GM06990 (cell line): ENCODE measurements around the gene ARHGEF4.

ENCODE experiments used
- DNase-seq: peaks from one replicate; pipeline ENCODE4 v3.0.0-alpha.2; 2011; ENCODE audit not compliant: insufficient read length; ENCODE audit errors: extremely low read depth
- H3K27me3 ChIP-seq: replicated peaks from 2 replicates; pipeline ENCODE4 v1.6.0; 2011; ENCODE audit warnings: low read length; ENCODE audit not compliant: control insufficient read depth, insufficient read depth
- H3K36me3 ChIP-seq: 2 replicates; pipeline ENCODE4 v1.5.1; 2011; ENCODE audit warnings: low read length; ENCODE audit not compliant: control insufficient read depth, insufficient read depth
- H3K4me3 ChIP-seq: replicated peaks from 2 replicates; pipeline ENCODE4 v1.5.1; 2011; ENCODE audit warnings: low read depth, mild to moderate bottlenecking, control low read depth, low read length
- CTCF ChIP-seq: IDR thresholded peaks from 2 replicates; pipeline ENCODE4 v1.5.1; 2011; ENCODE audit warnings: low read length, control low read depth, mild to moderate bottlenecking, inconsistent platforms; ENCODE audit not compliant: insufficient read depth, poor library complexity, severe bottlenecking

Gene ARHGEF4

GRCh38 chr2:130813722-130814121, 23.0 kb upstream of the ARHGEF4 start:
- DNase-seq = no peak
- no peaks in the 10 kb centered on the region for H3K36me3 ChIP-seq
- H3K27me3 ChIP-seq = no peaks in the 10 kb centered on the region
- no peak for TF ChIP-seq CTCF
- H3K4me3 ChIP-seq = no peak overlapping the region

- Histone ChIP-seq H3K27me3 (no peaks in the 10 kb centered on the region), H3K36me3 (no peaks in the 10 kb centered on the region), H3K4me3 (no peak overlapping the region)
- DNase-seq = no peak
- no peak for TF ChIP-seq CTCF
Measured at GRCh38 chr2:130814931-130815680, 21.6 kb upstream of the ARHGEF4 start.

- DNase-seq = no peak
- TF ChIP-seq CTCF = no peak
- Histone ChIP-seq H3K36me3 (no peaks in the 10 kb centered on the region), H3K4me3 (no peak overlapping the region), H3K27me3 (no peaks in the 10 kb centered on the region; the same call in 1 of the 2 replicates)
Measured at GRCh38 chr2:130818809-130819208, 17.9 kb upstream of the ARHGEF4 start.

GRCh38 chr2:130819226-130819607, 17.5 kb upstream of the ARHGEF4 start:
- H3K4me3 ChIP-seq = no peak overlapping the region
- DNase-seq = no peak
- no peak for TF ChIP-seq CTCF

GRCh38 chr2:130819608-130820278, 17.0 kb upstream of the ARHGEF4 start:
- DNase-seq = no peak
- no peak for TF ChIP-seq CTCF
- Histone ChIP-seq H3K27me3 (no peaks in the 10 kb centered on the region; the same call in 1 of the 2 replicates), H3K36me3 (no peaks in the 10 kb centered on the region), H3K4me3 (no peak overlapping the region)

More at GRCh38 chr2:130819226-130819607, 17.5 kb upstream of the ARHGEF4 start:
- Histone ChIP-seq H3K27me3 (no peaks in the 10 kb centered on the region; the same call in 1 of the 2 replicates), H3K36me3 (no peaks in the 10 kb centered on the region)
